HuH-7.5 (cell line): ENCODE results near the gene PCDHGA7.
"Not testable (repeated sequence)": the region's sequence is repeated elsewhere in the genome, so short reads cannot be mapped to it uniquely, and the experiment has no call there.

Experiments used
- DNase-seq: peaks from one replicate; pipeline ENCODE4 v3.0.0; 2011; ENCODE audit warnings: low spot score

PCDHGA7 gene

DNA sequence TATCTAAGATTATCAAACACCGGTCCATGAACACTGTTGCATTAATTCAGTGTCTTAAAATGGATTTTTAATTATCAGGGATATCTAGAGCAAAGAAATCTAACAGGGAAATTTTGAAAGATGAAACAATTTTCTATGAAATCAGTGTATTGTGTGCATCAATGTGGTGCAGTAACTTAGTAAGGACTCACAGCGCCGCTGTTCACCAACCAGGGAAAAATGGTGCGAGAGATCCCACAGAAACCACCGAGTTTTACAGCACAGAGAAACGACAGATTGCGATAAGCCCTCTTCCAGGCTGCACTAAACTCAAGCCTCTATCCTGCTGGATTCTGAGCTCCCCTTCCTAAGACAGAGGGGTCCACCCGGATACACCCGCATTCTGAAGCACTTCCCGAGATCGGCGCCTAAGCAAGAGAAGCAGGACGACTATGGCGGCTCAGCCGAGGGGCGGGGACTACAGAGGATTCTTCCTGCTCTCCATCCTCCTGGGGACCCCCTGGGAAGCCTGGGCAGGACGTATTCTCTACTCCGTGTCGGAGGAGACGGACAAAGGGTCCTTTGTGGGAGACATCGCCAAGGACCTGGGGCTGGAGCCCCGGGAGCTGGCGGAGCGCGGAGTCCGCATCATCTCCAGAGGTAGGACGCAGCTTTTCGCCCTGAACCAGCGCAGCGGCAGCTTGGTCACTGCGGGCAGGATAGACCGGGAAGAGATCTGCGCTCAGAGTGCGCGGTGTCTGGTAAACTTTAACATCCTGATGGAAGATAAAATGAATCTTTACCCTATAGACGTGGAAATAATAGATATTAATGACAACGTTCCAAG lies at the start of gene PCDHGA7:
Gene PCDHGA7 (plus strand): TSS at position 274 of the 826 bp plus-strand sequence. CDS start 158 bp downstream, at position 432.
- DNase-seq = peak; percentile 70

- DNase-seq = peak; percentile 57
These were observed 43.8 kb upstream of the PCDHGA7 start, which contains the start of gene PCDHGA2 for GRCh38 chr5:141338538-141339306. TSS of gene PCDHGA2 (plus strand) at chr5:141338760.

DNA sequence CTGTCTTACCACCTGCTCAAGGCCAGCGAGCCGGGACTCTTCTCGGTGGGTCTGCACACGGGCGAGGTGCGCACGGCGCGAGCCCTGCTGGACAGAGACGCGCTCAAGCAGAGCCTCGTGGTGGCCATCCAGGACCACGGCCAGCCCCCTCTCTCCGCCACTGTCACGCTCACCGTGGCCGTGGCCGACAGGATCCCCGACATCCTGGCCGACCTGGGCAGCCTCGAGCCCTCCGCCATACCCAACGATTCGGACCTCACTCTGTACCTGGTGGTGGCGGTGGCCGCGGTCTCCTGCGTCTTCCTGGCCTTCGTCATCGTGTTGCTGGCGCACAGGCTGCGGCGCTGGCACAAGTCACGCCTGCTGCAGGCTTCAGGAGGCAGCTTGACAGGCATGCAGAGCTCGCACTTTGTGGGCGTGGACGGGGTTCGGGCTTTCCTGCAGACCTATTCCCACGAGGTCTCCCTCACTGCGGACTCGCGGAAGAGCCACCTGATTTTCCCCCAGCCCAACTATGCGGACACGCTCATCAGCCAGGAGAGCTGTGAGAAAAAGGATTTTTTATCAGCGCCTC lies 41.7 kb upstream of the PCDHGA7 start:
- DNase-seq = not testable (repeated sequence)

- DNase-seq = no peak
These were observed 39.8 kb upstream of the PCDHGA7 start for GRCh38 chr5:141342773-141343172.

DNA sequence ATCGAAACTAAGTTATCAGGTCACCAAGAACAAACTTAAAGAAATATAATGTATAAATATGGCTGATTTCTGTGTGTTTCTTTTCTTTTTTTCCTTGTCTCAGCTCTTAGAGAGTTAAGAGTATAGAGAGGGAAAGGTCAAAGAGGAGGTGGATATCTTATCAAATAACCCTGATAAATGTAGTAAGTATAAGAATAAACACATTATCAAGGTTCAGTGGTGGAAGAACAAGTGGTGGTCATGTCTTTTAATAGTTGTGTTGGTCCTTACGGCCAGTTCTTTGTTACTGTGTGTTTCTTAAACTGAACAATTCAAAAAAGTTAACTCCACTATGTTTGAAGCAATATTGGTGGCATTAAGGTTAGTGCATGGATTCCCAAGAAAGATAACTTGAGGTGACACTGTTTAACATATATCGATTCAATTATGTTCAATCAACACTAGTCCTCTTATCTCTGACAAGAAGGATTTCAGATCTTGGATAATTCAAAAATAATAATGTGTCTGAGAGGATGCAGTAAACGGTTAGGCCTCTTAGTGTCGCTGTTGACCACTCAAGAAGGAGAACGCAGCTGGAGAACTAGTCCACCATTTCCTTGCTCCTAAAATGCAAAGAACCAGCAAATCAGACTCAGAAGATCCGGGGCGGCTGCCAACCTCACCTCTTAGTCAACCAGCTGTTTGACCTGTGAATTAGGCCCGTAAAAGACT lies 39.1 kb upstream of the PCDHGA7 start, which contains the start of gene PCDHGA3:
Gene PCDHGA3 (plus strand): TSS at position 588 of the 711 bp plus-strand sequence. CDS start 205 bp downstream, outside the sequence.
- no peak for DNase-seq

DNA sequence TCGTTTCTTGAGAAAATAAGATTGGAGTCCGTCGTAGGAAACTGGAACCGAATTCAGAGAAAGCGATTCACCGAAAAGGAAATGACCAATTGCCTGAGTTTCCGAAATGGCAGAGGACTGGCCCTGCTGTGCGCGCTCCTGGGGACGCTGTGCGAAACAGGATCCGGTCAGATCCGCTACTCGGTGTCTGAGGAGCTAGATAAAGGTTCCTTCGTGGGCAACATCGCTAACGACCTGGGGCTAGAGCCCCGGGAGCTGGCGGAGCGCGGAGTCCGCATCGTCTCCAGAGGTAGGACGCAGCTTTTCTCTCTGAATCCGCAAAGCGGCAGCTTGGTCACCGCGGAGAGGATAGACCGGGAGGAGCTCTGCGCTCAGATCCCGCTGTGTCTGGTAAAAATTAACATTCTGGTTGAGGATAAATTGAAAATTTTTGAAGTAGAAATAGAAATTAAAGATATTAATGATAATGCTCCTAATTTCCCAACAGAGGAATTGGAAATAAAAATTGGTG lies 38.5 kb upstream of the PCDHGA7 start:
- DNase-seq = no peak

DNA sequence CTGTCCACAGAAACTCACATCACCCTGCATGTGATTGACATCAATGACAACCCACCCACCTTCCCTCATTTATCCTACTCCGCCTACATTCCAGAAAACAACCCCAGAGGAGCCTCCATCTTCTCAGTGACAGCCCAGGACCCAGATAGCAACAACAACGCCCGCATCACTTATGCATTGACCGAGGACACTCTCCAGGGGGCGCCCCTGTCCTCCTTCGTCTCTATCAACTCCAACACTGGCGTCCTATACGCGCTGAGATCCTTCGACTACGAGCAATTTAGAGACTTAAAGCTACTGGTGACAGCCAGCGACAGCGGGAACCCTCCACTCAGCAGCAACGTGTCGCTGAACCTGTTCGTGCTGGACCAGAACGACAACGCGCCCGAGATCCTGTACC lies 37.2 kb upstream of the PCDHGA7 start:
- DNase-seq = no peak

- not testable (repeated sequence) for DNase-seq
These were observed 36.5 kb upstream of the PCDHGA7 start for GRCh38 chr5:141346017-141346416.

- peak; percentile 92 for DNase-seq
These were observed 32.5 kb upstream of the PCDHGA7 start, which contains the start of gene PCDHGB1 for GRCh38 chr5:141349917-141350619. TSS of gene PCDHGB1 (plus strand) at chr5:141350099. CDS start at chr5:141350261, 162 bp downstream.

DNA sequence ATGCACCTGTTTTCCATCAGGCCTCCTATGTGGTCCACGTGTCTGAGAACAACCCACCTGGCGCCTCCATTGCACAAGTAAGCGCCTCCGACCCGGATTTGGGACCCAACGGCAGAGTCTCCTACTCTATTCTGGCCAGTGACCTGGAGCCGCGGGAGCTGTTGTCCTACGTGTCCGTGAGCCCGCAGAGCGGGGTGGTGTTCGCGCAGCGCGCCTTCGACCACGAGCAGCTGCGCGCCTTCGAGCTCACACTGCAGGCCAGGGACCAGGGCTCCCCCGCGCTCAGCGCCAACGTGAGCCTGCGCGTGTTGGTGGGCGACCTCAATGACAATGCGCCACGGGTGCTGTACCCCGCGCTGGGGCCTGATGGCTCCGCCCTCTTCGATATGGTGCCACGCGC lies 31.0 kb upstream of the PCDHGA7 start:
- no peak for DNase-seq

DNA sequence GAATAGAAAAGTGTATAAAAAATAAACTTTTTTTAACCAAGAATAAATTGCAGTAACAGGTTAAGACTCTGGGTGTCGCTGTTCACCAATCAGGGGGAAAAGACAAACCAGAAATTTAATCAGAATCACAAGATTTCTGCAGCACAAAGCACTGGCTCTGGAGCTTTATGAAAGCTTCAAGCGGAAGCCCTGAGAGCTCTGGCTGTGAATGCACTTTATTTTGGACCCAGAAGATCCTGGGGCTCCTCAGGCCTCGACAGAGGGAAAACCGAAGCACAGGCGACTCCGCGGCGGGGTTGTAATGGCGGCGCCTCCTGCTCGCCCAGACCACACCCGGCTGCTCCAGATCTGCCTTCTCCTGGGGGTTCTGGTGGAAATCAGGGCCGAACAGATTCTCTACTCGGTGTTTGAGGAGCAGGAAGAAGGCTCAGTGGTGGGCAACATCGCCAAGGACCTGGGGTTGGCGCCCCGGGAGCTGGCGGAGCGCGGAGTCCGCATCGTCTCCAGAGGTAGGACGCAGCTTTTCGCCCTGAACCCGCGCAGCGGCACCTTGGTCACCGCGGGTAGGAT lies 27.6 kb upstream of the PCDHGA7 start, which contains the start of gene PCDHGA4:
Gene PCDHGA4 (plus strand): TSS at position 122 of the 570 bp plus-strand sequence. CDS start 87 bp downstream, at position 209.
- DNase-seq = no peak

- DNase-seq = no peak
These were observed 26.9 kb upstream of the PCDHGA7 start for GRCh38 chr5:141355641-141356040.

DNA sequence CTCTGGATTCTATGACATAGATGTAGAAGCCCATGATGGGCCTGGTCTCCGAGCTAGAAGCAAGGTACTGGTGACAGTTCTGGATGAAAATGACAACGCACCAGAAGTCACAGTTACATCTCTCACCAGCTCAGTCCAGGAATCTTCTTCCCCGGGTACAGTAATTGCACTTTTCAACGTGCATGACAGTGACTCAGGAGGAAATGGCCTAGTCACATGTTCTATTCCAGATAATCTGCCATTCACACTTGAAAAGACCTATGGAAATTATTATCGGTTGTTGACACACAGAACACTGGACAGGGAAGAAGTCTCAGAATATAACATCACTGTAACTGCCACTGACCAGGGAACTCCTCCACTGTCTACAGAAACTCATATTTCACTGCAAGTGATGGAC lies 26.4 kb upstream of the PCDHGA7 start:
- DNase-seq = no peak

DNA sequence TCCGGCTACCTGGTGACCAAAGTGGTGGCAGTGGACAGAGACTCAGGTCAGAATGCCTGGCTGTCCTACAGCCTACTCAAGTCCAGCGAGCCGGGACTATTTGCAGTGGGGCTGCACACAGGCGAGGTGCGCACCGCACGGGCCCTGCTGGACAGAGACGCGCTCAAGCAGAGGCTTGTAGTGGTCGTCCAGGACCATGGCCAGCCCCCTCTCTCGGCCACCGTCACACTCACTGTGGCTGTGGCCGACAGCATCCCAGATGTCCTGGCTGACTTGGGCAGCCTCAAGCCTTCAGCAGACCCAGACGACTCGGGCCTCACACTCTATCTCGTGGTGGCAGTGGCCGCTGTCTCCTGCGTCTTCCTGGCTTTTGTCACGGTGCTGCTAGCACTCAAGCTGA lies 25.6 kb upstream of the PCDHGA7 start:
- no peak for DNase-seq

- no peak for DNase-seq
These were observed 22.6 kb upstream of the PCDHGA7 start, which contains the start of gene PCDHGB2 for GRCh38 chr5:141359790-141360426. TSS of gene PCDHGB2 (plus strand) at chr5:141359994. CDS start at chr5:141360136, 142 bp downstream.

GRCh38 chr5:141360685-141361084 lies 21.9 kb upstream of the PCDHGA7 start:
- DNase-seq = no peak

- no peak for DNase-seq
These were observed 19.8 kb upstream of the PCDHGA7 start for GRCh38 chr5:141362719-141363118.

GRCh38 chr5:141363952-141364660 lies 18.4 kb upstream of the PCDHGA7 start, which contains the start of gene PCDHGA5:
TSS of gene PCDHGA5 (plus strand) at chr5:141364162. CDS start at chr5:141364331, 169 bp downstream.
- no peak for DNase-seq
